IMR-90 (cell line): ENCODE measurements around the gene RGS4. TPM values are rescaled to one million over a fixed set of nuclear protein-coding genes. Genes with fewer than 3 reads are reported as not detected.

Source experiments
- ATAC-seq: fragments of 200-7000 bp; cut with Tn5 transposase; 2 replicates; pipeline ENCODE4 v1.9.1; 2020; ENCODE audit warnings: low read depth, mild to moderate bottlenecking, moderate library complexity
- BruUV-seq: library from RNA; stranded (reverse); fragments of 400-500 nt; replicated peaks from 2 replicates; lab custom pipeline; 2021; lab: Mats Ljungman, UMichigan
- CTCF ChIA-PET: fragments of 300-600 bp; formaldehyde crosslinking; extraction: SDS; loops from one replicate; lab custom pipeline; 2021; ENCODE audit warnings: antibody characterized with exemption; lab: Yijun Ruan, JAX
- POLR2A ChIA-PET: fragments of 300-600 bp; sonication (Branson Sonifier 250); formaldehyde crosslinking; loops from one replicate; lab custom pipeline; 2022; ENCODE audit warnings: antibody characterized with exemption; ENCODE audit not compliant: unreplicated experiment; lab: Charles Lee
- DNase-seq: peaks from one replicate; pipeline ENCODE4 v3.0.0; 2013
- H2AFZ ChIP-seq: replicated peaks from 2 replicates; pipeline ENCODE3; 2013; ENCODE audit warnings: low read length, mild to moderate bottlenecking; ENCODE audit not compliant: poor library complexity
- H2AK5ac ChIP-seq: 2 replicates; pipeline ENCODE4 v1.6.1; 2013; ENCODE audit warnings: low read depth, low read length, inconsistent platforms
- H2AK9ac ChIP-seq: replicated peaks from 2 replicates; pipeline ENCODE3; 2013; ENCODE audit warnings: mild to moderate bottlenecking, low read depth, low read length, moderate library complexity; ENCODE audit not compliant: poor library complexity
- H2BK120ac ChIP-seq: 2 replicates; pipeline ENCODE4 v1.6.1; 2013; ENCODE audit warnings: low read depth, low read length, inconsistent platforms
- H2BK15ac ChIP-seq: 3 replicates; pipeline ENCODE4 v1.6.1; 2013; ENCODE audit warnings: low read depth, low read length, inconsistent platforms
- H2BK20ac ChIP-seq: 2 replicates; pipeline ENCODE4 v1.6.1; 2013; ENCODE audit warnings: low read depth, mild to moderate bottlenecking, inconsistent platforms, low read length, moderate library complexity
- H2BK5ac ChIP-seq: 2 replicates; pipeline ENCODE4 v1.6.1; 2013; ENCODE audit warnings: mild to moderate bottlenecking, low read depth, low read length, inconsistent platforms; ENCODE audit not compliant: poor library complexity, severe bottlenecking
- H3K14ac ChIP-seq: replicated peaks from 2 replicates; pipeline ENCODE4 v1.6.1; 2013; ENCODE audit warnings: low read depth, low read length, inconsistent platforms
- H3K18ac ChIP-seq: 2 replicates; pipeline ENCODE4 v1.6.1; 2013; ENCODE audit warnings: low read depth, low read length, control low read depth
- H3K23ac ChIP-seq: 2 replicates; pipeline ENCODE4 v1.6.1; 2013; ENCODE audit warnings: low read depth, low read length, inconsistent platforms
- H3K27ac ChIP-seq: 2 replicates; pipeline ENCODE4 v1.5.1; 2013; ENCODE audit warnings: mild to moderate bottlenecking, control low read depth, low read length; ENCODE audit not compliant: insufficient read depth
- H3K27me3 ChIP-seq: 2 replicates; pipeline ENCODE4 v1.6.1; 2013; ENCODE audit warnings: low read length; ENCODE audit not compliant: control insufficient read depth, insufficient read depth
- H3K36me3 ChIP-seq: 2 replicates; pipeline ENCODE4 v1.6.1; 2013; ENCODE audit warnings: low read length, mixed read lengths; ENCODE audit not compliant: control insufficient read depth, insufficient read depth
- H3K4ac ChIP-seq: 2 replicates; pipeline ENCODE4 v1.6.1; 2013; ENCODE audit warnings: low read depth, low read length, inconsistent platforms
- H3K4me1 ChIP-seq: 2 replicates; pipeline ENCODE4 v1.6.1; 2013; ENCODE audit warnings: low read length, mixed read lengths; ENCODE audit not compliant: control insufficient read depth, insufficient read depth
- H3K4me2 ChIP-seq: 2 replicates; pipeline ENCODE4 v1.6.1; 2013; ENCODE audit warnings: low read depth, mild to moderate bottlenecking, control low read depth, low read length, moderate library complexity
- H3K4me3 ChIP-seq: 2 replicates; pipeline ENCODE4 v1.5.1; 2013; ENCODE audit warnings: low read depth, mild to moderate bottlenecking, control low read depth, low read length, moderate library complexity; ENCODE audit not compliant: insufficient read depth
- H3K56ac ChIP-seq: 2 replicates; pipeline ENCODE4 v1.6.1; 2013; ENCODE audit warnings: low read length, inconsistent platforms; ENCODE audit not compliant: insufficient read depth; ENCODE audit errors: extremely low read depth
- H3K79me1 ChIP-seq, 2 experiments: 2 replicates each; pipeline ENCODE4 v1.6.1; 2013; ENCODE audit warnings: low read length in 2 of 2, inconsistent platforms in 1 of 2, low read depth in 1 of 2
- H3K9ac ChIP-seq: 2 replicates; pipeline ENCODE4 v1.6.1; 2013; ENCODE audit warnings: low read depth, low read length, control low read depth
- H3K9me1 ChIP-seq: 2 replicates; pipeline ENCODE4 v1.6.1; 2013; ENCODE audit warnings: low read length, inconsistent platforms; ENCODE audit not compliant: insufficient read depth
- H3K9me3 ChIP-seq: 2 replicates; pipeline ENCODE4 v1.6.1; 2013; ENCODE audit warnings: low read length; ENCODE audit not compliant: control insufficient read depth, insufficient read depth
- H4K20me1 ChIP-seq: 2 replicates; pipeline ENCODE4 v1.6.1; 2013; ENCODE audit warnings: low read length, inconsistent platforms; ENCODE audit not compliant: insufficient read depth
- H4K5ac ChIP-seq: 2 replicates; pipeline ENCODE4 v1.6.1; 2013; ENCODE audit warnings: mild to moderate bottlenecking, low read depth, low read length, control low read depth
- H4K8ac ChIP-seq, 2 experiments: 2 replicates each; pipeline ENCODE4 v1.6.1; 2013; ENCODE audit warnings: low read depth in 2 of 2, low read length in 2 of 2, control low read depth in 1 of 2, inconsistent platforms in 1 of 2
- H4K91ac ChIP-seq: 2 replicates; pipeline ENCODE4 v1.6.1; 2013; ENCODE audit warnings: low read depth, low read length, inconsistent platforms; ENCODE audit not compliant: insufficient read depth
- BHLHE40 ChIP-seq: fragments of 150-350 bp; IDR thresholded peaks from 2 replicates; pipeline ENCODE4 v1.6.1; 2016; ENCODE audit warnings: mild to moderate bottlenecking, low read depth, low read length
- CEBPB ChIP-seq: IDR thresholded peaks from 2 replicates; pipeline ENCODE4 v1.6.1; 2012; ENCODE audit warnings: low read depth, low read length, improper control_type of control experiment
- CHD1 ChIP-seq: IDR thresholded peaks from 2 replicates; pipeline ENCODE4 v1.6.1; 2012; ENCODE audit warnings: low read depth, low read length, improper control_type of control experiment
- FOS ChIP-seq: fragments of 150-350 bp; IDR thresholded peaks from 2 replicates; pipeline ENCODE4 v1.6.1; 2016; ENCODE audit warnings: low read depth, low read length
- MAFK ChIP-seq: IDR thresholded peaks from 2 replicates; pipeline ENCODE4 v1.6.1; 2012; ENCODE audit warnings: low read depth, low read length, improper control_type of control experiment
- MAZ ChIP-seq: IDR thresholded peaks from 2 replicates; pipeline ENCODE4 v1.6.1; 2012; ENCODE audit warnings: low read depth, mild to moderate bottlenecking, low read length, improper control_type of control experiment, moderate library complexity, borderline replicate concordance
- MXI1 ChIP-seq: IDR thresholded peaks from 2 replicates; pipeline ENCODE4 v1.6.1; 2012; ENCODE audit warnings: low read depth, mild to moderate bottlenecking, low read length, moderate library complexity, borderline replicate concordance
- NFE2L2 ChIP-seq: fragments of 150-350 bp; IDR thresholded peaks from 2 replicates; pipeline ENCODE4 v1.6.1; 2016; ENCODE audit warnings: low read depth, mild to moderate bottlenecking, low read length
- POLR2A ChIP-seq: IDR thresholded peaks from 2 replicates; pipeline ENCODE4 v1.6.1; 2012; ENCODE audit warnings: mild to moderate bottlenecking, low read depth, low read length
- RAD21 ChIP-seq: IDR thresholded peaks from 2 replicates; pipeline ENCODE4 v1.6.1; 2012; ENCODE audit warnings: low read length, improper control_type of control experiment
- RCOR1 ChIP-seq: IDR thresholded peaks from 2 replicates; pipeline ENCODE4 v1.6.1; 2012; ENCODE audit warnings: mild to moderate bottlenecking, low read length, improper control_type of control experiment; ENCODE audit not compliant: insufficient replicate concordance
- RFX5 ChIP-seq: IDR thresholded peaks from 2 replicates; pipeline ENCODE4 v1.8.0; 2012; ENCODE audit warnings: low read depth, mild to moderate bottlenecking, low read length, moderate library complexity
- SMC3 ChIP-seq: fragments of 150-350 bp; IDR thresholded peaks from 2 replicates; pipeline ENCODE4 v1.6.1; 2016; ENCODE audit warnings: low read depth, mild to moderate bottlenecking, antibody characterized with exemption, low read length, moderate library complexity
- WGBS, 2 experiments: methylation state at CpG; one replicate each; pipeline versions ENCODE4 v1.1.5 to v1.1.7; 2013; ENCODE audit warnings: missing lambda C conversion rate in 2 of 2; ENCODE audit not compliant: insufficient read length in 1 of 2; ENCODE audit errors: extremely low coverage in 2 of 2; 5-methylcytosine and 5-hydroxymethylcytosine counted together
- dilution Hi-C: fragments of 300-500 bp; cut with HindIII; formaldehyde crosslinking; loops from one replicate; pipeline ENCODE4 v1.14.3; 2018; ENCODE audit warnings: low sequenced_read_pairs; ENCODE audit not compliant: unreplicated experiment
- in situ Hi-C: fragments of 300-500 bp; cut with MboI; formaldehyde crosslinking; loops from 3 replicates; pipeline ENCODE4 v1.14.3; 2019; ENCODE audit warnings: low sequenced_read_pairs, inconsistent platforms, mixed read lengths
- intact Hi-C: fragments of 100-400 bp; cut with micrococcal nuclease; formaldehyde crosslinking; loops from 2 replicates; pipeline ENCODE4 v1.10.0; 2022
- polyA plus RNA-seq, 3 experiments: library from polyadenylated mRNA; depleted of rRNA; stranded (reverse); fragments of >200 nt; gene quantifications; 2 replicates each; pipeline ENCODE4 v1.2.3, GENCODE V29; 2012; ENCODE audit warnings: low replicate concordance in 1 of 3
- total RNA-seq: library from RNA; depleted of rRNA; stranded (reverse); fragments of >200 nt; gene quantifications from 2 replicates; pipeline ENCODE4 v1.2.3, GENCODE V29; 2012
- TF ChIP-seq, protein P1 (sequence below): fragments of 150-350 bp; IDR thresholded peaks from 2 replicates; pipeline ENCODE4 v1.6.1; 2017; ENCODE audit warnings: mild to moderate bottlenecking, antibody characterized with exemption, low read length, low read depth
- TF ChIP-seq, protein P2 (sequence below): fragments of 150-350 bp; IDR thresholded peaks from 2 replicates; pipeline ENCODE4 v1.6.1; 2016; ENCODE audit warnings: low read depth, mild to moderate bottlenecking, low read length, moderate library complexity, borderline replicate concordance
- TF ChIP-seq, protein P3 (sequence below): conservative IDR thresholded peaks from 2 replicates; pipeline ENCODE4 v1.5.1; 2012; ENCODE audit warnings: mild to moderate bottlenecking, low read depth, low read length, improper control_type of control experiment

The RGS4 gene
- total and polyA plus RNA-seq, 2 of the 4 experiments (the other 2 are of a cell fraction): 202 to 538 TPM

DNA sequence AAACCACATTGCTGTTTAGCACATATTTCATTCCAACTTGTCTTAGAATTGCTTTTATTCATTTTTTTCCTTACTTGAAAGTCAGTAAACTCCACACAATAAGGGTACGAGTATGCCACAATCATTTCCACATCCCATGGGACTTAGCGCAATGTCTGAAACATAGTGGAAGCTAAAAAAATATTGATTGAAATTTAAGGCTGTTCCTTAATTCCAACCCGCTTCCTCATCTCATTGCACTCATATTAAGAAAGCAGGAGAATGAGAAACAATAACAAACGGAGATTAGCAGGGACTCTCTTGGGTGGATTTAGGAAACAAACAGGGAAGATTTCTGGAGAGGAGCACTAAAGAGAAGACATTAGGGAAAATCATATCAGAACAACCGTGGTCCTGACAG is 39.3 kb upstream of the RGS4 start:
- no peak overlapping the region for H3K4me2 ChIP-seq
- H2AK5ac ChIP-seq: no peak overlapping the region
- no peak overlapping the region for H3K56ac ChIP-seq
- H4K20me1 ChIP-seq: no peaks in the 10 kb centered on the region
- ChIA-PET POLR2A (no interaction called here), CTCF (no interaction called here)
- H2AFZ ChIP-seq: no peak overlapping the region
- DNase-seq: peak; percentile 15
- H3K9me1 ChIP-seq: no peaks in the 10 kb centered on the region
- H2BK20ac ChIP-seq: peak overlapping the region; percentile 33; the same call in 1 of the 2 replicates
- H3K27ac ChIP-seq: no peak overlapping the region
- no peak overlapping the region for H4K5ac ChIP-seq
- no peaks in the 10 kb centered on the region; the same call in 1 of the 2 replicates for H3K4me1 ChIP-seq
- no peak overlapping the region for H3K9ac ChIP-seq
- in situ Hi-C loops: no loop called here
- dilution Hi-C loops: no loop called here
- peak overlapping the region; percentile 65 for H3K14ac ChIP-seq
- BruUV-seq: no TSS peak
- peak overlapping the region; percentile 68; the same call in 1 of the 2 replicates for H2BK120ac ChIP-seq
- H3K36me3 ChIP-seq: no peaks in the 10 kb centered on the region
- H2BK15ac ChIP-seq: no peak overlapping the region
- no peak for ATAC-seq
- no peaks in the 10 kb centered on the region for H3K9me3 ChIP-seq
- no peak overlapping the region for H2BK5ac ChIP-seq
- H3K23ac ChIP-seq: no peak overlapping the region
- H4K91ac ChIP-seq: no peak overlapping the region
- peak overlapping the region in 1 of 2 experiments; percentile 26; a peak in 1 of 4 replicates for H4K8ac ChIP-seq
- intact Hi-C loops: loop anchor here (5.0 kb wide), 1 partner anchor 33 kb away; no protein-coding TSS in a partner anchor
- no peak for TF ChIP-seq BHLHE40
- TF ChIP-seq, protein P1, sequence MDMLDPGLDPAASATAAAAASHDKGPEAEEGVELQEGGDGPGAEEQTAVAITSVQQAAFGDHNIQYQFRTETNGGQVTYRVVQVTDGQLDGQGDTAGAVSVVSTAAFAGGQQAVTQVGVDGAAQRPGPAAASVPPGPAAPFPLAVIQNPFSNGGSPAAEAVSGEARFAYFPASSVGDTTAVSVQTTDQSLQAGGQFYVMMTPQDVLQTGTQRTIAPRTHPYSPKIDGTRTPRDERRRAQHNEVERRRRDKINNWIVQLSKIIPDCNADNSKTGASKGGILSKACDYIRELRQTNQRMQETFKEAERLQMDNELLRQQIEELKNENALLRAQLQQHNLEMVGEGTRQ: no peak
- TF ChIP-seq CHD1: no peak
- TF ChIP-seq FOS: no peak
- no peak for TF ChIP-seq RFX5
- no peak for TF ChIP-seq SMC3
- no peak for TF ChIP-seq MAFK
- no peak for TF ChIP-seq CEBPB
- TF ChIP-seq MXI1: no peak
- TF ChIP-seq, protein P2, sequence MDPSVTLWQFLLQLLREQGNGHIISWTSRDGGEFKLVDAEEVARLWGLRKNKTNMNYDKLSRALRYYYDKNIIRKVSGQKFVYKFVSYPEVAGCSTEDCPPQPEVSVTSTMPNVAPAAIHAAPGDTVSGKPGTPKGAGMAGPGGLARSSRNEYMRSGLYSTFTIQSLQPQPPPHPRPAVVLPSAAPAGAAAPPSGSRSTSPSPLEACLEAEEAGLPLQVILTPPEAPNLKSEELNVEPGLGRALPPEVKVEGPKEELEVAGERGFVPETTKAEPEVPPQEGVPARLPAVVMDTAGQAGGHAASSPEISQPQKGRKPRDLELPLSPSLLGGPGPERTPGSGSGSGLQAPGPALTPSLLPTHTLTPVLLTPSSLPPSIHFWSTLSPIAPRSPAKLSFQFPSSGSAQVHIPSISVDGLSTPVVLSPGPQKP: no peak
- TF ChIP-seq, protein P3, sequence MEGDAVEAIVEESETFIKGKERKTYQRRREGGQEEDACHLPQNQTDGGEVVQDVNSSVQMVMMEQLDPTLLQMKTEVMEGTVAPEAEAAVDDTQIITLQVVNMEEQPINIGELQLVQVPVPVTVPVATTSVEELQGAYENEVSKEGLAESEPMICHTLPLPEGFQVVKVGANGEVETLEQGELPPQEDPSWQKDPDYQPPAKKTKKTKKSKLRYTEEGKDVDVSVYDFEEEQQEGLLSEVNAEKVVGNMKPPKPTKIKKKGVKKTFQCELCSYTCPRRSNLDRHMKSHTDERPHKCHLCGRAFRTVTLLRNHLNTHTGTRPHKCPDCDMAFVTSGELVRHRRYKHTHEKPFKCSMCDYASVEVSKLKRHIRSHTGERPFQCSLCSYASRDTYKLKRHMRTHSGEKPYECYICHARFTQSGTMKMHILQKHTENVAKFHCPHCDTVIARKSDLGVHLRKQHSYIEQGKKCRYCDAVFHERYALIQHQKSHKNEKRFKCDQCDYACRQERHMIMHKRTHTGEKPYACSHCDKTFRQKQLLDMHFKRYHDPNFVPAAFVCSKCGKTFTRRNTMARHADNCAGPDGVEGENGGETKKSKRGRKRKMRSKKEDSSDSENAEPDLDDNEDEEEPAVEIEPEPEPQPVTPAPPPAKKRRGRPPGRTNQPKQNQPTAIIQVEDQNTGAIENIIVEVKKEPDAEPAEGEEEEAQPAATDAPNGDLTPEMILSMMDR: no peak
- no peak for TF ChIP-seq POLR2A
- TF ChIP-seq RCOR1: no peak
- TF ChIP-seq MAZ: no peak
- no peak for TF ChIP-seq NFE2L2
- no peak for TF ChIP-seq RAD21
- no peaks in the 10 kb centered on the region for H3K27me3 ChIP-seq
- H3K18ac ChIP-seq: no peak overlapping the region
- 80% methylated on average over 1 of the region's 5 CpGs; no CpG with 5 or more reads in 1 of the 2 experiments for WGBS, 2 experiments
- 0 out of 2 replicates have a peak overlapping the region, but pooled peaks have one; percentile 25 for H3K4ac ChIP-seq
- H3K79me1 ChIP-seq: no peaks in the 10 kb centered on the region
- H2AK9ac ChIP-seq: no peak overlapping the region
- no peak overlapping the region for H3K4me3 ChIP-seq
